Epithelial cell of prostate (primary cell): Measurements from ENCODE around the gene TMEM37.
"Not testable (repeated sequence)": the region's sequence is repeated elsewhere in the genome, so short reads cannot be mapped to it uniquely, and the experiment has no call there.

Experiments used
- DNase-seq: peaks from one replicate; pipeline ENCODE4 v3.0.0-alpha.2; 2011; ENCODE audit warnings: low read depth, low spot score
- H3K27ac ChIP-seq: fragments of 450-650 bp; 2 replicates; pipeline ENCODE4 v1.5.1; 2017; ENCODE audit warnings: mild to moderate bottlenecking

The TMEM37 gene

GRCh38 chr2:119431155-119431975 is at the start of gene TMEM37:
TMEM37 (plus strand) TSS chr2:119431854; CDS start chr2:119431904, 50 bp downstream.
- H3K27ac ChIP-seq, result no peak within 1 kb of the TSS
- no peak for DNase-seq

- H3K27ac ChIP-seq, result no peak overlapping the region
- DNase-seq, result no peak
These were observed 48.1 kb upstream of the TMEM37 start for GRCh38 chr2:119383410-119384140.

- DNase-seq, result no peak
- H3K27ac ChIP-seq, result no peak overlapping the region
These were observed 46.7 kb upstream of the TMEM37 start for GRCh38 chr2:119384971-119385370.

- H3K27ac ChIP-seq, result no peak overlapping the region
- DNase-seq, result no peak
These were observed 46.2 kb upstream of the TMEM37 start for GRCh38 chr2:119385466-119385865.

GRCh38 chr2:119387381-119388129 is 44.1 kb upstream of the TMEM37 start:
- peak overlapping the region; percentile 65 for H3K27ac ChIP-seq
- peak; percentile 60 for DNase-seq

- DNase-seq, result no peak
- H3K27ac ChIP-seq, result no peak overlapping the region
These were observed 41.9 kb upstream of the TMEM37 start for GRCh38 chr2:119389615-119390306.

- no peak for DNase-seq
- H3K27ac ChIP-seq, result no peak overlapping the region
These were observed 37.5 kb upstream of the TMEM37 start for GRCh38 chr2:119393971-119394748.

- no peak overlapping the region for H3K27ac ChIP-seq
- DNase-seq, result no peak
These were observed 34.5 kb upstream of the TMEM37 start for GRCh38 chr2:119397196-119397595.

- no peak overlapping the region for H3K27ac ChIP-seq
- no peak for DNase-seq
These were observed 29.5 kb upstream of the TMEM37 start for GRCh38 chr2:119402106-119402505.

GRCh38 chr2:119402645-119403560 is 28.8 kb upstream of the TMEM37 start:
- DNase-seq, result no peak
- H3K27ac ChIP-seq, result no peak overlapping the region

GRCh38 chr2:119403618-119404017 is 28.0 kb upstream of the TMEM37 start:
- DNase-seq, H3K27ac ChIP-seq: not testable (repeated sequence)

- DNase-seq, result no peak
- no peak overlapping the region for H3K27ac ChIP-seq
These were observed 26.5 kb upstream of the TMEM37 start for GRCh38 chr2:119405151-119405550.

- no peak for DNase-seq
- no peak overlapping the region for H3K27ac ChIP-seq
These were observed 24.0 kb upstream of the TMEM37 start for GRCh38 chr2:119407430-119408220.

GRCh38 chr2:119408221-119408619 is 23.4 kb upstream of the TMEM37 start:
- DNase-seq, result no peak
- no peak overlapping the region for H3K27ac ChIP-seq

GRCh38 chr2:119409506-119409905 is 22.1 kb upstream of the TMEM37 start:
- DNase-seq, result no peak
- no peak overlapping the region for H3K27ac ChIP-seq

- H3K27ac ChIP-seq, result no peak overlapping the region
- no peak for DNase-seq
These were observed 16.8 kb upstream of the TMEM37 start for GRCh38 chr2:119414894-119415293.

GRCh38 chr2:119415630-119416029 is 16.0 kb upstream of the TMEM37 start:
- no peak overlapping the region for H3K27ac ChIP-seq

More at GRCh38 chr2:119415630-119416029, 16.0 kb upstream of the TMEM37 start:
- no peak for DNase-seq
